Loucy (cell line): ENCODE results near the gene RTCB.

Source experiments
- CTCF ChIP-seq: fragments of 200-600 bp; sonication (generic); conservative IDR thresholded peaks from 2 replicates; pipeline ENCODE4 v1.5.1; 2014; ENCODE audit warnings: mild to moderate bottlenecking, antibody characterized with exemption, low read length
- EZH2phosphoT487 ChIP-seq: fragments of 200-600 bp; IDR thresholded peaks from 2 replicates; pipeline ENCODE4 v1.6.1; 2018; ENCODE audit warnings: antibody characterized with exemption, mild to moderate bottlenecking, moderate library complexity, borderline replicate concordance

GRCh38 chr22:32414191-32414590, 2.1 kb upstream of the RTCB start:
- TF ChIP-seq CTCF (no peak), EZH2phosphoT487 (no peak)
